GM12864 (cell line): Measurements from ENCODE around the gene CSF3.

Experiments
- DNase-seq: peaks from one replicate; pipeline ENCODE4 v3.0.0-alpha.2; 2011; ENCODE audit warnings: low read depth
- H3K4me3 ChIP-seq: 2 replicates; pipeline ENCODE4 v1.5.1; 2011; ENCODE audit warnings: mild to moderate bottlenecking, low read depth, low read length, control low read depth
- CTCF ChIP-seq: IDR thresholded peaks from 2 replicates; pipeline ENCODE4 v1.5.1; 2011; ENCODE audit warnings: low read depth, mild to moderate bottlenecking, moderate library complexity, low read length, control low read depth, inconsistent platforms; ENCODE audit errors: missing control alignments

CSF3 gene

GRCh38 chr17:40019140-40019991, 4.1 kb downstream of the CSF3 start:
- no peak overlapping the region for H3K4me3 ChIP-seq
- DNase-seq, result no peak
- no peak for TF ChIP-seq CTCF

GRCh38 chr17:40020146-40020545, 4.9 kb downstream of the CSF3 start:
- no peak for TF ChIP-seq CTCF
- H3K4me3 ChIP-seq, result no peak overlapping the region
- DNase-seq, result no peak

GRCh38 chr17:40021451-40021971, 6.3 kb downstream of the CSF3 start:
- H3K4me3 ChIP-seq, result no peak overlapping the region
- no peak for TF ChIP-seq CTCF
- no peak for DNase-seq

- no peak for DNase-seq
- H3K4me3 ChIP-seq, result no peak overlapping the region
- no peak for TF ChIP-seq CTCF
These were observed 7.3 kb downstream of the CSF3 start for GRCh38 chr17:40022497-40022896.

GRCh38 chr17:40022961-40023541, 7.8 kb downstream of the CSF3 start:
- no peak for TF ChIP-seq CTCF
- no peak overlapping the region for H3K4me3 ChIP-seq
- no peak for DNase-seq

GRCh38 chr17:40023590-40024292, 8.5 kb downstream of the CSF3 start:
- no peak for DNase-seq

More at GRCh38 chr17:40023590-40024292, 8.5 kb downstream of the CSF3 start:
- TF ChIP-seq CTCF, result no peak
- no peak overlapping the region for H3K4me3 ChIP-seq
